GM21528 (cell line): ENCODE results near the gene TMEM120B.
"Not testable (repeated sequence)": the region's sequence is repeated elsewhere in the genome, so short reads cannot be mapped to it uniquely, and the experiment has no call there.

Source experiments
- ATAC-seq: cut with Tn5 transposase; IDR thresholded peaks from one replicate; pipeline ENCODE4 v1.9.1; 2021; ENCODE audit warnings: mild to moderate bottlenecking, moderate library complexity; ENCODE audit not compliant: unreplicated experiment, low FRiP score

Gene TMEM120B

DNA sequence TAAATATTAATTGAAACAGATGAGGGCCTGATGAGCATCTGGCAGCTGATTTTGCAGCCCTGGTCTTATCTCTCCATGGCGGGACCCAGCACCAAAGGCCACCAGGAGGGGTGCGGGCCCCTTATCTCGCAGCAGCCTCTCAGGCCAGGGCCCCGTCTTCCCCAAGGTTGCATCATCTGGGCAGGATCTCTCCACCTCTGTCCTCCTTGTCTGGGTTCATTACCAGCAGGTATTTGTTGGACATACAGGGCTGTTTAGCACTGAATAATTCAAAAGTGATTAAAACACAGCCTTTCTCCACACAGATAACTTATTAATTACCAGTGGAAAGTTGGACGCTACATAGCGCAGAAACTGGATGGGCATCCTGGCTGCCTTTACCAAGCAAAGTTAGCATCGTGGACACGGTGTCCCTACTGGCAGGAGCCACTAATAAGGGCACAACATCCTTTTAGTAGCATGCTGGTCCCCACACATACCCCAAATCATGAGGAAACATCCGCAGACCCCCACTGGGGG is 25.8 kb downstream of the TMEM120B start:
- ATAC-seq: no peak

DNA sequence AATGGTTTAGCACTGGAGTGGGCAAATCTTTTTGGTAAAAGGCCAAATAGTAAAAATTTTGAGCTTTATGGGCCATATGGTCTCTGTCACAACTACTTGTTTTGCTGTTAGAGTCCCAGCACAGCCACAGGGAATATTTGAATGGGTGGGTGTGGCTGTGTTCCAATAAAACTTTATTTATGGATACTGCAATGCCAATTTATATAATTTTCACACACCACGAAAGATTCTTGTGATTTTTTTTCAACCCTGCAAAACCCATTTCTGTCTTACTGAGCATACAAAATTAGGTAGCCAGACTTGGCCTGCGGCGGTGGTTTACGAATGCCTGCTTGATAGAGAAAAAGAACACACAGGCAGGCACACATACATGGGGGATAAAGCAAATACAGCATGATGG is 28.3 kb downstream of the TMEM120B start:
- ATAC-seq: no peak

DNA sequence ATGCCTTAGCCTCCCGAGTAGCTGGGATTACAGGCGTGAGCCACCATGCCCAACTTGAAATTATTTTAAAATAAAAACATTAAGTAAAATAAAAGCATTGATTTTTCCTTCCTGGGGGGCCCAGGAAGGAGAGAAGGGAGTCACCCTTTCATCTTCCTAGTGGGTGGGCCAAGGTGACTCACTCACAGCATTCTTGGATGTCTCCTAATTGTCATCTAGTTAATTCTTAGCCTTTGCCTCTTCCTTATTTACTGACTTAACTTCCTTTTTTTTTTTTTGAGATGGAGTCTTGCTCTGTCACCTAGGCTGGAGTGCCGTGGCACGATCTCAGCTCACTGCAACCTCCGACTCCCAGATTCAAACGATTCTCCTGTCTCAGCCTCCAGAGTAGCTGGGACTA is 29.2 kb downstream of the TMEM120B start:
- no peak for ATAC-seq

DNA sequence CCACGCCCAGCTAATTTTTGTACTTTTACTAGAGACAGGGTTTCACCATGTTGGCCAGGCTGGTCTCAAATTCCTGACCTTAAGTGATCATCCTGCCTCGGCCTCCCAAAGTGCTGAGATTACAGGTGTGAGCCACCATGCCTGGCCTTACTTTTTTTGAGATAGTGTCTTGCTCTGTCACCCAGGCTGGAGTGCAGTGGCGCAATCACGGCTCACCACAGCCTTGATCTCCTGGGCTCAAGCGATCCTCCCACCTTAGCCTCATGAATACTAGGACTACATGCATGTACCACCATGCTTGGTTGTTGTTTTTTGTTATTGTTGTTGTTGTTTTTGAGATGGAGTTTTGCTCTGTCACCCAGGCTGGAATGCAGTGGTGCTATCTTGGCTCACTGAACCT is 33.0 kb downstream of the TMEM120B start:
- not testable (repeated sequence) for ATAC-seq

DNA sequence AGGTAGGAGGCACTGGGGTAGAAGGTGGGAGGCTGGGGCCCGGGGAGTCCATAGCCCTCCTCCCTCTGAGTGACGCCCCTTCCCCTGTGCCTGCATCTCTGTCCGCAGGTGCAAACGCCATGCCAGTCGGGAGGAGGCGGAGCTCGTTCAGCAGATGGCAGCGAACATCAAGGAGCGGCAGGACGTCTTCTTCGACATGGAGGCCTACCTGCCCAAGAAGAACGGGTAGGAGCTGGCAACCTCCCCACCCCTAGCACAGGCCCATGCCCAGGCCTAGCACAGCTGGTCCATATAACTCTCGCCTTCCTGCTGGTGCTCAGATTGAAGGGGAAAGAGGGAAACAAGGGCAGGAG is 35.6 kb downstream of the TMEM120B start:
- no peak for ATAC-seq

DNA sequence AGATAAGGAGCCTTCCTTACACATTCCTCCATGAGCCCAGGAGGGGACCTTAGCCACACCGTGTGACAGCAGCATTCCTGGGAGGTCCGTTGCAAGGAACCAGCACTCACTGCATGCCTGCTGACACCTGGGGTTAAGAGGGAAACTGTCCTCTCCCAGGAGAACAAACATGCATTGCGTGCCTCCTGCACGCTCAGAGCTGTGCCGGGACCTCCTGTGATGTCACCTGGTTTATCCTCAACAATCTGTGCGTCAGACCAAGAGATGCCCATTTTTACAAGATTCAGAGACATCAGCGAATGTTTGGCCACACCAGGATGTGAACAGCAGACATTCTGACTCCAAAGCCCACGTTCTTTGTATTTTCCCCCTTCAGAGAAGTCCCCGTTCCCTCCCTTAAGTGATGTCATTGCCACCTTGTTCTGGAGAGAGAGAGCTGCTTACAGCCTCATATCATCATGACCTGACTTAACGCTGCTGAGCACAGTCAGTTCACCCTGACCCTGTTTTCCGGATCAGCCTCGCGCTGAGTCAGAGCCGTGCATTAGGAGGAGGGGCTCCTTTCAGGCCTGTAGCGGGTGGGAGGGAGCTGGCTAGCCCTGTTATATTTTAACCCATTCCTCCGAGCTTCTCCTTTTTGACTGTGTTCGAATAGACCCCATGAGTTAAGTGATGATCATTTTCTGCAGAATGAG is 36.2 kb downstream of the TMEM120B start:
- no peak for ATAC-seq

DNA sequence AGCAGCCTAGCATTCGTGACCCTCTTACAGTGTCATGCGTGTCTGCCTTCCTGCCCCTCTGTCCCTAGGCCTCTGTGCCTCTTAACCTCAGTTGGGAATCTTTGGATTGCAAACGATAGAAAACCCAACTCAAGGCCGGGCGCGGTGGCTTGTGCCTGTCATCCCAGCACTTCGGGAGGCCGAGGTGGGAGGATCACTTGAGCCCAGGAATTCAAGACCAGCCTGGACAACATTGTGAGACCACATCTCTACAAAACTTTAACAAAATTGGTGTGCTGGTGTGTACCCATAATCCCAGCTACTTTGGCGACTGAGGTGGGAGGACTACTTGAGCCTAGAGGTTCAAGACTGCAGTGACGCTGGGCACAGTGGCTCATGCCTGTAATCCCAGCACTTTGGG is 36.7 kb downstream of the TMEM120B start:
- no peak for ATAC-seq

DNA sequence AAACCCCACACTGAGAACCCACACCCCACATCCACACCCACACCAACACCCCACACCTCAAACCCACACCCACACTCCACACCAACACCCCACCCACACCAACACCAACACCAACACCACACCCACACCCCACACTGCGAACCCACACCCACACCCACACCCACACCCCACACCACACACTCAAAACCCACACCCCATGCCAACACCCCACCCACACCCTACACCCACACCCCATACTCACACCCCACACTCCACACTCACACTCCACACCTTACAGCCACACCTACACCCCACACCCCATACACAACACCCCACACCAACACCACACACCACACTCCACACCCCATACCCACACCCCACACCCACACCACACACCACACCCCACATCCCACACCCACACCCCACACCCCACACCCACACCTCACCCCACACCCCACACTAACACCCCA is 38.0 kb downstream of the TMEM120B start:
- ATAC-seq: no peak

DNA sequence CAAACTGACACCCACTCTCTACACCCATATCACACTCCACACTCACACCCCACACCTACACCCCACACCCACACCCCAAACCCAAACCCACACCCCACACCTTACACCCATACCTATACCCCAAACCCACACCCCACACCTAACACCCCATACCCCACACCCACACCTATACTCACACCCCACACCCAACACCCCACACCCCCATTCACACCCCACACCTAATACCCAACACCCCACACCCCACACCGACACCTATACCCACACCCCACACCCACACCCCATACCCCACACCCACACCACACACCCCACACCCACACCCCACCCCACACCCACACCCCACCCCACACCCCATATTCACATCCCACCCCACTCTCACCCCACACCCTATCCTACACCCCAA is 38.5 kb downstream of the TMEM120B start:
- ATAC-seq: no peak

DNA sequence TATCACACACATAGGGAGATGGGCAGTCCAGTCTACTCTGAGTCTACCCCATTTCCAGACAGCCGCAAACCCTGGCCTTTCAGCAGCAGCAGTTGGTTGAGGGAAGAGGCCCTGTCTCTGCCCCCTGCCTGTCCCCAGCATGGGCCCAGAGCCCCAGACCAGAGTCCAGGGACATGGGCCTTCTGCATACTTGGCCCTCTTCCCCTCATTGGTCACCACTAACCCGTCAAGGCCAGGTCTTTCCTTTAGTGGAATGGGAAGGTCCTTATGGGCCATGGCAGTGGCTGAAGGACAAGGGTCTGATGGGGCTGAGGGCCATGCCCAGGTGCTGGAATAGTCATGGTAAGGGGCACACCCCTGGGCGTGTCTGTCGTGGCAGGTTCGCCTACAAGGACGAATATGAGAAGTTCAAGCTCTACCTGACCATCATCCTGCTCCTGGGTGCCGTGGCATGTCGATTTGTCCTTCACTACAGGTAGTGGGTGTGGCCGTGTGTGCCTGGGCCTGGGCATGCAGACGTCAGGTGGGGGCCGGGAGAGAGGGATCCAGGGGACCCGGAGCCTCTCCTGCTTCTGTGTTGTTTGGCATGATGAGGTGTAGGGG is 39.3 kb downstream of the TMEM120B start:
- no peak for ATAC-seq

DNA sequence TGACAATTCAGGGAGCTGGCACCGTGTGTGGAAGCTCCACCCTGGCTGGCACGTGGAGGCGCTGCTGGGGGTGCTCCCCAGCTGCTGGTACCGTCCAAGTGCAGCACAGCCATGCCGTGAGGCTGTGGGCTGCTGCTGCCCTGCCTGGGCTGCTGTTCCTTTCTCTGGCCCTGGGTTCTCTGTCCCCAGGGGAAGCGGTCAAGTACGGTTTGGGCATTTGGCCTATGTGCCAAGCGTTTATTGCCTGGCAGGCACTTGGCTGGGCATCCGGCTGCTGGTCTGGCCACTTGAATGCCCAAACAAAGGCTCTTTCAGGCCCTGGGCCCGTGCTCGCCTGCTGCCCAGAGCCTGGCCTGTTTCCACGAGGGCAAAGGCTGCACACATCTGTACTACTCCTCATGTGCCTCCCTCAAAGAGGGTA is 41.3 kb downstream of the TMEM120B start:
- ATAC-seq: no peak

DNA sequence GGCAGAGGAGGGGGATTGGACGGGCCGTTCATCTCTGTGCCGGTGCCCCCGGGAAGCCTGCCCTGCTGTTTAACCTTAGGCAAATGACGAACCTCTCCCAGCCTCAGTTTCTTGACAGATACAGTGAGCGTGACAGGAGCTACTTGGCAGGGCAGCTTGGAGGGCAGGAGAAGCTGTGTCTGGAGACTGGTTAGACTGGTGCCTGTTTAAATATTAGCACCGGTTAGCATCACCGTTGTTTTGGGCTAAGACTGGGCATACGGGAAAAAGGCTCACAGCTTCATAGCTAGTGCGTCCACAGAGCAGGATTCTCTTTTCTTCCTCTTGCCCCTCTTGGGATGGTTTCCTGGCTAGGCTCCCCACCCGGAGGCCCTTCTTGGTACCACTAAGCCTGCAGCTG is 42.3 kb downstream of the TMEM120B start:
- no peak for ATAC-seq

DNA sequence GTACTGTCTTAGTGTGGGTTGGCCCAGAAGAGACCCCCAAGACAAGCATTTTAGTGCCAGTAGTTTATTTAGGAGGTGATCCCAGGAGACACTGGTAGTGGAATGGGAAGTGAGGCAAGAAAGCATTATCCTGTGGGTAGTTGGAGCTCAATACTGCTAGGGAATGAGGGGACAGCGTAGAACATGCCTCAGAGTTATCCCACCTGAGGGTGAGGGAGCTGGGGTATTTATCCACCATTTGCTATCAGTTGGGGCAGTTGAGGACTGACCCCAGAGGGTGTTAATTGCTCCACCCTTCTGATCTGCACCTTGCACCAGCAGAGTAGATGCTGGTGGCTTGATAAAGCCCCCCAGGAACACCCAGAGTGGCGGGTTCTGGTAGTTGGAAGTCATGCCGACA is 43.0 kb downstream of the TMEM120B start:
- no peak for ATAC-seq

DNA sequence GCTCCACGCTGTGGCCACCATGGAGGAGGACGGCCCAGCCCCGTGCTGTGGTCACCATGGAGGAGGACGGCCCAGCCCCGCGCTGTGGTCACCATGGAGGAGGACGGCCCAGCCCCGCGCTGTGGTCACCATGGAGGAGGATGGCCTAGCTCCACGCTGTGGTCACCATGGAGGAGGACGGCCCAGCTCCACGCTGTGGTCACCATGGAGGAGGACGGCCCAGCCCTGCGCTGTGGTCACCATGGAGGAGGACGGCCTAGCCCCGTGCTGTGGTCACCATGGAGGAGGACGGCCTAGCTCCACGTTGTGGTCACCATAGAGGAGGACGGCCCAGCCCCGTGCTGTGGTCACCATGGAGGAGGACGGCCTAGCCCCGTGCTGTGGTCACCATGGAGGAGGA is 46.0 kb downstream of the TMEM120B start:
- ATAC-seq: not testable (repeated sequence)

DNA sequence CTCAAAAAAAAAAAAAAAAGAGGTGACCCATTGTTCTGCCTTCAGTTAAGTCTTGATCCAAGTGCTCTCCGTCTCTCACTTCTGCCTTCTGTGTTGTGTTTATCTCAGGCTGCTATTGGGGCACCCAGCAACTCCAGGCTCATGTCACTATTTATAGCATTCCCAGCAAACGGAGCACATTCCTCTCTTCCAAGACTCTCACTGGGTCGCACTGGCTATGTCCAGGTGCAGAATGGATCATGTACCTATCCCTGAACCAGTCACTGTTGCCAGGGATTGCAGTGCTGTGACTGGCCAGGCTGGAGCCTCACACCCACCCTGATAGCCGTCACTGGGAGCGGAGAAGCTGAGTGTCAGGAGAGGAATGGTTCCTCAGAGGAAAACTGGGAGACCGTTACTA is 49.7 kb downstream of the TMEM120B start:
- no peak for ATAC-seq

DNA sequence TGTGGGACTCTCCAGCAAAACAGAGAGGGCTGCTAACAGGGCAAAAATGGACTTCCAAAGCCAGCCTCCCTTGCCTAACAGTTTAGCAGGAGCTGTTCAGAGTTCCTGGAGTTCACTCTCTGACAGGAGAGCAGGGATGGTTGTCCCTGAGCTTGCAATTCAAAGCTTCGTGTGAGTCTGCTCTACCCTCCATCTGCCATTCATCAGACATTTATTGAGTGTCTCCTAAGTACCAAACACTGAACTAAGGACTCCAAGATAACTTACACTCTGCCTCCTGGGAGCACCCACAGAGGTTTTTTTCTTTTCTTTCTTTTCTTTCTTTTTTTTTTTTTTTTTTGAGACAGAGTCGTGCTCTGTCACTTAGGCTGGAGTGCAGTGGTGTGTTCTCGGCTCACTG is 52.3 kb downstream of the TMEM120B start:
- no peak for ATAC-seq

DNA sequence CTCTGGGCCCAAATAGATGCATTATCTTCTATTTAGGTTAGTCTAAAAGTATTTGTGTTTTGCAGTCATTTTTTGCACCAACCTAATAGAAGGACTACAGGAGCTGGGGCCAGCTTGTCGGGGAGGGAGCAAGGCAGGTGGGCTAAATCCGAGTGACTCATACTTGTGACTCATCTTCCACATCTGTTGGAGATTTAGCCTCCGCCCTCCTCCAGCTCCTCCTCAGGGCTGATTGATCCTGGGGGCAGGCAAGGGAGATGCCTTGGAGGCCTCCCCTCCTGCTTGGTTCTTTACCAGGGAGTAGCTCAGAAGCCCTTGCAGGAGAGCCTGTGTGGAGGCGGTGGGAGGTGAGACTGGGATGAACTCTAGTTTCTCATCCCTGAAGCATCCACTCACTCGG is 53.0 kb downstream of the TMEM120B start:
- no peak for ATAC-seq

DNA sequence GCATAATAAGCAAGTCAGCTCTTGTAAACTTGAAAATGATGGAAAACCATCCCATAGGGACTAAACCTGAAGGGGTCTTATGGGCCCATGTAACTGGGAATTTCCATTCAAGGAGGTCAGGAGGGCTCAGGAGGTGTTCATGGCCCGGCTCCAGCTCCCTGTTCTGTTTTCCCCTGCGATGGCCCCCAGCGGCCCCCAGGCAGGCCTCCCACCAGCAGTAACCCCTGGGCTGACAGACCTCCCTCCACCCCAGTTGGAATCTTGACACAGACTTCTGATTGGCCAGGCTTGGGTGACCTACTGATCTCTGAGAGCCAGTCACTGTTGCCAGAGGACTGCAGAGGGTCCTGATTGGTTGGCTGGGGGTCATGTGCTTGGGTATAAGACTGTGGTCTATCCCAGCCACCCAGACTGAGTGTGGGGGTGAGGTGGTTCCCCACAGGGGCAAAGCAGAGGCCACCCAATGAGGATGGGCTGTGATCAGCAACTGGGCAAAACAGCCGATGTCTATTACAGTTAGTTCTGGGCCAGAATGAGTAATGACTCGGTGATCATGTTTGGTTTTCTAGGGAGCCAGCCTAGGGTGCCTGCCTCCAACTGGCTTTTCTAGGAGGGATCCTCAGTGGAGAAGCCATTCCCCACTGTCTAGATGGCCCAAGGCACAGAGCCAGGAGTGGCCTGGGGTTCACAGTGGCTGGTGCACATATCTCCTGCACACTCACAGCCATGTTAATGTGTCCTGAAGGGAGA is 53.9 kb downstream of the TMEM120B start:
- no peak for ATAC-seq

DNA sequence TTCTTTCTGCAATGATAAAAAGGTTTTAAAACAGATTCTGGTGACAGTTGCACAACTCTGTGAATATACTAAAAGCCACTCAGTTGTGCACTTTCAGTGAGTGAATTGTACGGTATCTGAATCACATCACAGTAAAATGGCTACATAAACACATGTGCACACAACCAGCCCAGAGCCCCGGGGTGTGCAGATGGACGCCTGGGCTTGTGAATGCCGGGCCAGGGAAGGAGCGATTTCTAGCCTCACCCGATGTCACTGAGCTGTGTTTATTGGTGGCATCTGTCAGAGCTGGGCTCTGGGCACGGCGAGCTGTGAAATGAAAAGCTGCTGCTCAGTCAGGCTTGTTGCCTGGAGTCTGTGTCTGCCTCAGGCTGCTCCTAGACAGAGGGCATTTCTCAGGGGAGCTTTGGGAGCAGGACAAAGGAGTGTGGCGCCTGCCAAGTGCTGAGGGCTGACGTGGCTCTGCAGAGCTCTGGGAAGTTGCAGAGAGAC is 55.0 kb downstream of the TMEM120B start:
- ATAC-seq: no peak

DNA sequence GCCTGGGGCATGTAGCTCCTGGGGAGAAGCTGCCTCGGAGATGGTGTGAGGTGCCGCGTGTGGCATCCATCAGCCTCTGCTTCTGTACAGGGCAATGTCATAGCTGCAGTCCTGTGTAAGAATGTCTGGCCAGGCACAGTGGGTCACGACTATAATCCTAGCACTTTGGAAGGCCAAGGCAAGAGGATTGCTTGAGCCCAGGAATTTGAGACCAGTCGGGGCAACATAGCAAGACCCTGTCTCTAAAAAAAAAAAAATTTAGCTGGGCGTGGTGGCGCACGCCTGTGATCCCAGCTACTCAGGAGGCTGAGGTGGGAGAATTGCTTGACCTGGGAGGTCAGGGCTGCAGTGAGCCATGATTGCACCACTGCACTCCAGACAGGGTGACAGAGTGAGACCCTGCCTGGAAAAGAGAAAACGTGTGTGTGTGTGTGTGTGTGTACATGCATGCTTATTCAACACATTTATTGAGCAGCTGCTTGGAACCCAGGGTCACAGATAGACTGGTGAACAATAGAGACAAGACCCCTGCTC is 56.8 kb downstream of the TMEM120B start:
- no peak for ATAC-seq

DNA sequence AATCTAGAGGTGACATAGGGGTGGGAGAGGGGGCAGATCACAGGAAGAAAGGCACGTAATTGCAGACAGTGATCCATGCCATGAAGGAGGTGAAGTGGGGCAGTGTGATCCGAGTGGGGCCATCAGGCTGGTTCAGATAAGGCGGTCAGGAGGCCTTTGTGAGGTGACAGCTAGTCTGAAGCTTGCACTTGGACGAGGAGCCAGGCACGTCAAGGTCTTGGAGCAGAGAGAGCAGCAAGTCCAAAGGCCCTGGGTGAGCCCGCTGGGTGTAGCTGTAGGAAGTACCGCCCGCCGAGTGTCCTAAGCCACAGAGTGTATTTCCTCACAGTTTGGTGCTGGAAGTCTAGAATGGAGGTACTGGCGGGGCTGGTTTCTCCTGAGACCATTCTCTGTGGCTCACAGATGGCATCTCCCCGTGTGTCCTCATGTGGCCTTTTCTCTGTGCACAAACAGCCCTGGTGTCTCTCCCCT is 57.3 kb downstream of the TMEM120B start:
- ATAC-seq: no peak
